Endothelial cell (in vitro differentiated cells): ENCODE results near the gene SPACA4. TPM values are rescaled to one million over a fixed set of nuclear protein-coding genes. Genes with fewer than 3 reads are reported as not detected.

ENCODE experiments used
- DNase-seq: peaks from one replicate; pipeline ENCODE4 v3.0.0; 2021; ENCODE audit warnings: low spot score
- H3K27ac Mint-ChIP-seq: one replicate; pipeline ENCODE4 v1.8.0; 2021; ENCODE audit warnings: mixed read lengths, inconsistent platforms; ENCODE audit not compliant: unreplicated experiment
- H3K27me3 Mint-ChIP-seq: one replicate; pipeline ENCODE4 v1.8.0; 2021; ENCODE audit warnings: mild to moderate bottlenecking, moderate library complexity, mixed read lengths, inconsistent platforms; ENCODE audit not compliant: unreplicated experiment
- H3K36me3 Mint-ChIP-seq: one replicate; pipeline ENCODE4 v1.8.0; 2021; ENCODE audit warnings: mild to moderate bottlenecking, low read depth, mixed read lengths, inconsistent platforms; ENCODE audit not compliant: unreplicated experiment
- H3K4me1 Mint-ChIP-seq: one replicate; pipeline ENCODE4 v1.8.0; 2021; ENCODE audit warnings: mild to moderate bottlenecking, mixed read lengths, inconsistent platforms; ENCODE audit not compliant: unreplicated experiment
- H3K4me3 Mint-ChIP-seq: one replicate; pipeline ENCODE4 v1.8.0; 2021; ENCODE audit warnings: mild to moderate bottlenecking, mixed read lengths, inconsistent platforms; ENCODE audit not compliant: unreplicated experiment
- H3K9me3 Mint-ChIP-seq: one replicate; pipeline ENCODE4 v1.8.0; 2021; ENCODE audit warnings: mixed read lengths, inconsistent platforms; ENCODE audit not compliant: unreplicated experiment
- total RNA-seq: library from RNA; stranded (reverse); fragmentation: NEBNext Ultra II Directional; extraction: Animal tissue kit (Norgen Biotek cat#: 25700); gene quantifications from one replicate; pipeline ENCODE4 v1.2.1, GENCODE V29; 2021; ENCODE audit not compliant: unreplicated experiment
- TF ChIP-seq, protein P1 (sequence below): fragments of 200-600 bp; sonication (generic); IDR thresholded peaks from one replicate; pipeline ENCODE4 v1.5.0; 2021; ENCODE audit warnings: antibody characterized with exemption; ENCODE audit not compliant: unreplicated experiment

SPACA4 gene
- total RNA-seq, 1 donor from 2014 or later, result not detected

GRCh38 chr19:48587387-48587786, 19.2 kb upstream of the SPACA4 start:
- Mint-ChIP-seq H3K4me1 (peaks cover 9% of the 10 kb centered on the region), H3K9me3 (no peaks in the 10 kb centered on the region), H3K4me3 (no peak overlapping the region), H3K27ac (no peak overlapping the region), H3K36me3 (no peaks in the 10 kb centered on the region), H3K27me3 (peaks cover 5% of the 10 kb centered on the region)
- no peak for DNase-seq
- TF ChIP-seq, protein P1, sequence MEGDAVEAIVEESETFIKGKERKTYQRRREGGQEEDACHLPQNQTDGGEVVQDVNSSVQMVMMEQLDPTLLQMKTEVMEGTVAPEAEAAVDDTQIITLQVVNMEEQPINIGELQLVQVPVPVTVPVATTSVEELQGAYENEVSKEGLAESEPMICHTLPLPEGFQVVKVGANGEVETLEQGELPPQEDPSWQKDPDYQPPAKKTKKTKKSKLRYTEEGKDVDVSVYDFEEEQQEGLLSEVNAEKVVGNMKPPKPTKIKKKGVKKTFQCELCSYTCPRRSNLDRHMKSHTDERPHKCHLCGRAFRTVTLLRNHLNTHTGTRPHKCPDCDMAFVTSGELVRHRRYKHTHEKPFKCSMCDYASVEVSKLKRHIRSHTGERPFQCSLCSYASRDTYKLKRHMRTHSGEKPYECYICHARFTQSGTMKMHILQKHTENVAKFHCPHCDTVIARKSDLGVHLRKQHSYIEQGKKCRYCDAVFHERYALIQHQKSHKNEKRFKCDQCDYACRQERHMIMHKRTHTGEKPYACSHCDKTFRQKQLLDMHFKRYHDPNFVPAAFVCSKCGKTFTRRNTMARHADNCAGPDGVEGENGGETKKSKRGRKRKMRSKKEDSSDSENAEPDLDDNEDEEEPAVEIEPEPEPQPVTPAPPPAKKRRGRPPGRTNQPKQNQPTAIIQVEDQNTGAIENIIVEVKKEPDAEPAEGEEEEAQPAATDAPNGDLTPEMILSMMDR, result no peak

GRCh38 chr19:48588670-48589401, 17.7 kb upstream of the SPACA4 start:
- Mint-ChIP-seq H3K27me3 (peaks cover 5% of the 10 kb centered on the region), H3K27ac (no peak overlapping the region), H3K4me3 (peak overlapping the region; percentile 47), H3K9me3 (no peaks in the 10 kb centered on the region), H3K4me1 (peaks cover 9% of the 10 kb centered on the region), H3K36me3 (no peaks in the 10 kb centered on the region)
- TF ChIP-seq, protein P1, result peak; percentile 94
- peak; percentile 94 for DNase-seq

GRCh38 chr19:48591021-48591420, 15.5 kb upstream of the SPACA4 start:
- Mint-ChIP-seq H3K36me3 (no peaks in the 10 kb centered on the region), H3K9me3 (no peaks in the 10 kb centered on the region), H3K4me3 (no peak overlapping the region), H3K27ac (no peak overlapping the region), H3K4me1 (peaks cover 5% of the 10 kb centered on the region), H3K27me3 (peaks cover 7% of the 10 kb centered on the region)
- TF ChIP-seq, protein P1, result no peak
- no peak for DNase-seq

DNA sequence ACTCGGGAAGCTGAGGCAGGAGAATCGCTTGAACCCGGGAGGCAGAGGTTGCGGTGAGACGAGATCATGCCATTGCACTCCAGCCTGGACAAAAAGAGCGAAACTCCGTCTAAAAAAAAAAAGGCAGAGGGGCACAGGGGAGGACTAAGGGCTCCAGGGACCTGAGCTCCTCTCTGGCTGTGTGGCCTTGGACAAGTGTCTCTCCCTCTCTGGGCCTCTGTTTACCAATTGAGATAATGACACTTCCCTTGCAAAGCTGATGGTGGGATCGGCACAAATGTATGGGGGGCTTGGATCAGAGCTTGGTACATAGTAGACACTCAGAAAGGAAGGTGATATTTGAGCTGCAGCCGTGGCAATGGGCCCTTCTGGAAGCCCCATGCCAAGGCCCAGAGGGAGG, 11.4 kb upstream of the SPACA4 start:
- Mint-ChIP-seq H3K27me3 (peaks cover 9% of the 10 kb centered on the region), H3K4me1 (no peaks in the 10 kb centered on the region), H3K4me3 (peak overlapping the region; percentile 31), H3K9me3 (no peaks in the 10 kb centered on the region), H3K36me3 (no peaks in the 10 kb centered on the region), H3K27ac (no peak overlapping the region)
- no peak for DNase-seq
- TF ChIP-seq, protein P1, result no peak

DNA sequence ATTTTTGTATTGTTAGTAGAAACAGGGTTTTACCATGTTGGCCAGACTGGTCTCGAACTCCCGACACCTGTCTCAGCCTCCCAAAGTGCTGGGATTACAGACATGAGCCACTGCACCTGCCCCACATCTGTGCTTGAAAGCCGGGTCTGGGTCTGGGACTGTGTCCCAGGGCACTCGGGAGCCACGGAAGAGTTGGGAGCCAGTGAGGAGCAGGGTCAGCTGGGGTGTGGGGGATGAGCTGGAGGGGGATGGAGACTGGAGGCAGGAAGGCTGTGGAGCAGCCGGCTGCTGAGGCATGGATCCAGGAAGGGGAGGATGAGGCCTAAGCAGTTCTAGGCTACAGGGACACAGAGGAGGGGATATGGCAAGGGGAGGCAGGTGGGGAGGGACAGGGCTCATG, 10.7 kb upstream of the SPACA4 start:
- Mint-ChIP-seq H3K36me3 (no peaks in the 10 kb centered on the region), H3K27ac (no peak overlapping the region), H3K4me3 (no peak overlapping the region), H3K27me3 (peaks cover 9% of the 10 kb centered on the region), H3K9me3 (no peaks in the 10 kb centered on the region), H3K4me1 (no peaks in the 10 kb centered on the region)
- DNase-seq, result no peak
- TF ChIP-seq, protein P1, result no peak
